HG03103 (cell line): ENCODE data around the gene ADAMTS17.

Experiments
- ATAC-seq: cut with Tn5 transposase; IDR thresholded peaks from one replicate; pipeline ENCODE4 v1.9.1; 2021; ENCODE audit warnings: low read depth; ENCODE audit not compliant: unreplicated experiment

ADAMTS17 gene

DNA sequence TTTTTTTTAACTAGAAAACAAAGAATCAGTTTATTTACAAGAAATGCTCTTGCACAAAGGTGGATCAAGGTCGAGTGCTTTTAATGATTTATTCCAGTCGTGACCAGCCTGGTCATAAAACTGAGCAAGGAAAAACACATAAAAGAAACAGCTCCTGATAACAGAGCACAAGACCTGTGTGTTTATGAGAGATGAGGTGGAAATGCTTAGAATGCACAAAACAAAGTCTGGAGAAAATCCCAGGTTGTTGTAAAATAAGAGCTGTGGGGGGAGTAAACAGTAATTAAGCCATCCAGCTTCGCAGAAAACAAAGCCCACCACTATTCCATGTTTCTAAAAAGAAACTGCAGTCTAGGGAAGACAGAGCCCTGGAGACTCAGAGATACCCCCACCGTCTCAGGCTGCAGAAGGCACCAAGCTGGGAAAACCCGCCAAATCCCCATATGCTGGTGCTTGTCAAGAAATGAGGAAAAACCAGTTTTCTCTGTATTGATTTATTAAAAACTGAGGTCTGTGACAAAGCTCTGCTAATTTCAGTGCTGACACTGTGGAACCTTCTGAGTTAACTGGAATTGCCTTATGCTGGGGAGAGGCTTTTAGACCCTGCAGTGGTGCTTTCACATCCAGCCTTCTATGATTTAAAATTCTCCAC is 139.3 kb downstream of the ADAMTS17 start:
- ATAC-seq = no peak

DNA sequence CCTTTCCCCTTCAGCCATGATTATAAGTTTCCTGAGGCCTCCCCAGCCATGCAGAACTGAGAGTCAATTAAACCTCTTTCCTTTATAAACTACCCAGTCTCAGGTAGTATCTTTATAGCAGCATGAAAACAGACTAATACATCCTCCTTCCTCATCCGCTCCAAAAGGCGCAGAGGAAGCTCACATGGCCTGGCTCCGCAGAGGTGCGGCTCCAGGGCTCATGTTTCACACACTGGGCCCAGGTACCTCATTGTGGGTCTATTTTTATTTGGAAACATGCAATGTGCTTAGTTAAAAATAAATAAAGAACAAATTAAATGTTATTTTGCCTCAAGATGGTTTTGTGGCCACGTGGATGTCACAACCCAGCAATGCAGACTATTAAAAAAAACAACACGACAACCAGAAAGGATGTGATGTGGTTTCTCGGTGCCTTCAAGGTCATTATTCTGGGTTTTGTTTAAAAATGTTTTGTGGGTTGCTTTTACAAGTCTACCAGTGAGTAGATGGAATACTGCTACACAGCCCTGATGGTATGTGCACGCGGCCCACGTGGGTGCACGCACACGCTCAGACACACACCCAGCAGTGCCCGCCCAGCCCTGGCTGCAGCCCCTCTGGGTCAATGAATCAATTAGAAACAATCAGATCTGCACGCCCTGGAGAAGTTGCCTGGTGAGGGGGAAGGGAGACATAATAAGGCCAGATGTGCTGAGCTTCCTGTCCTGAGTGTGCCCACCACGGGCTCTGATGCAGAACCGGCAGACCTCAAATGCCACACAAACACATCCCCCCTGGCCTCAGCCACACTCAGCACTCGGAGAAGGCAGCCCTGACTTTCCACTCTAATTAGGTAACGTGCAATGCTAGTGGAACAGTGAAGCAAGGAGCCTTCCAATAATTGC is 140.1 kb downstream of the ADAMTS17 start:
- no peak for ATAC-seq

DNA sequence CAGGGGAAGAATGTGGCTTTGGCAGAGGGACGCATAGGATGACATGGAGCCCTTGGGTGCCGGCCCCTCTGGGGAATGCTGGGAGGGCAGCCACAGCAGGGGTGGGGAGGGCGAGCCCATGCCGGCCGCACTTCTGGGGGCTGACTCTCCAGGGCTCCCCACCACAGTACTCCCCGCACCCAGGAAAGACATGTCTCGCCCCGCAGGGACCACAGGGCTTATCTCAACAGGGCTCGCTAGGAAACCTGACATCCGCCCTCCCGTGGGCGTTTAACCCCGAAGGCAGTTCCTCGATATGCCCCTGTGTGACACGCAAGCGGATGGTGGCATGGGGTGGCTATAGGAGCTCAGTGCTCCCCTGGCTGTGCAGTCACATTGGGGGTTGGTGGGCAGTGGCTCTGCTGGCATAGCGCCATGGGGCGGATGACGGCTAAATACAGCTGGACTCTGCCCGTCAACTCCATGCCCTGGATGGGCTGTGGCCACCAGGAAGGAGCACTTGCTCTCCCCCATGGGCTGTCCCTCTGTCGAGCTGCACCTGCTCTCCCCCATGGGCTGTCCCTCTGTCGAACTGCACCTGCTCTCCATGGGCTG is 141.4 kb downstream of the ADAMTS17 start:
- no peak for ATAC-seq

DNA sequence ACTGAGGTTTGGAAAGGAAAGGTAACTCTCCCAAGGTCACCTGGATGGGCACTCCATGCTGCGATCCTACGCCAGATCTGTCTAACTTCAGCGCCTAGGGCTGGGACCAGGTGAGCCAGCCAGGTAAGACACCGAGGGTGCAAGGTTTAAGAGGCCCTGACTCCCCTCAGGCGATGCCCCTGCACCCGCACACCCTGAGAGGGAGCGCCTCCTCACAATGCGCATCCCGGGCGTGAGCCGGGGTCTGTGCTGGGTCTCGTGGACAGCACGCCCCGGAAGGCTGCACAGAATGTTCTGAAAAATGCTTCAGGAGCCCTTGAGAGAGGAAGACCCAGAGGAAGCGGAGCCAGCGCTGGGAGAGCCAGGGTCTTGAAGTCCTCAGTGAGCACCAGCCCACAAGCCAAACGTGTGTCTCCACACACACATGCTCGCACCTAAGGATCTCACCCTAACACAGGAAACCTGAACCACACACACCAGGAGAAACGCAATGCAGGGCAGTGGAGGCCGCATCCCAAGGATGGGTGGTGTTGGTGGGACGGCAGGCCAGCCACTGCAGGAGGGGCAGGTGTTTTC is 142.0 kb downstream of the ADAMTS17 start:
- ATAC-seq = no peak

DNA sequence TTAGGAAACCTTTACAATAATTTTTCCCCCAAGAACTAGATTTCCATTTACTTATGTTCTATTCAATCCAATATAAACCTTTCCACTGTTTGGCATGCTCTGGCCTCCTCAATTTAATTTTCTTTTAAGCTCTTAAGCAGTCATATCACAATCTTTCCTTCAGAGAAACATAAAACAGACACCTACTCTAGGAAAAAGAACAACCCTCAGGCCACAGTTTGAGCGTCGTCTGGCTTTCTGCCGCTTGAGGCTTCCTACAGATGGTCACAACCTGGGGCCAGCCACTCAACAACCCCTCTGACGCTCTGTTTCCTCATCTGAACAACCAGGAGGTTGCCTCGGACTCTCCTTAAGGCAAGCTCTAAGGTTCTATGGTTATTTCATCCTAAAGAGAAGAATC is 143.3 kb downstream of the ADAMTS17 start:
- ATAC-seq = no peak

DNA sequence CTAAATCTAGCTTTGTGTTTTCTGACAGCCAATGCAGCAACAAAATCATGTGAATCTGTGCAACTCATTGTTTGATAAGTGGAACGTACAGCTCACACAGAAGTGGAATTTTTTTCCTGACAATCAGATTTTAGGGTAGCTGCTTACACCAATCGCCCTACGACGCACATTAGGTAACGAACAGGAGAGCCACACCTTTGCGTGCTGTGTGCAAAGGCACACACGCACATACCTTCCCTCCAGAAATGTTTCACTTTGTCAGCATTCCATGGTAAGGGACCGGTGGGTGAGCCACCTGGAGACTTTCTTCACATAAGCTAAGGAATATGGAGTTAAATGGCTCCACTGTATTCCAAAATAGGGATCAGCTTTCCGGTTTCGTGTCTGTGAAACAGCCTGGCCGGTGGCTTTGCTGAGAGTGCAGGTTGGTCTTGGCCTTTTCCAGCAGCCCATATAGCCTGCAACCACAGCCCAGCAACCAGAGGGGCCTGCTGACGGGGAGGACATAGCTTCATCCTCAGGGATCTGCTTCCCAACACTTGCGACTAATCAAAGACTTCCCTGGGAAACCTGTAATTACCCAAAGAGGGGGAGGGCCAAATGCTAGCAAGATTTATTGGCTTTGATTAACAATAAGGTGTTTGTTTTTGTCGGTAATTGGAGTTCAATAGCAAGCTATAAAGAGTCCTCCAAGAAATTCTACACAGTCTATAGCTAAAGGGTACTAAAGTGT is 145.3 kb downstream of the ADAMTS17 start:
- ATAC-seq = no peak

DNA sequence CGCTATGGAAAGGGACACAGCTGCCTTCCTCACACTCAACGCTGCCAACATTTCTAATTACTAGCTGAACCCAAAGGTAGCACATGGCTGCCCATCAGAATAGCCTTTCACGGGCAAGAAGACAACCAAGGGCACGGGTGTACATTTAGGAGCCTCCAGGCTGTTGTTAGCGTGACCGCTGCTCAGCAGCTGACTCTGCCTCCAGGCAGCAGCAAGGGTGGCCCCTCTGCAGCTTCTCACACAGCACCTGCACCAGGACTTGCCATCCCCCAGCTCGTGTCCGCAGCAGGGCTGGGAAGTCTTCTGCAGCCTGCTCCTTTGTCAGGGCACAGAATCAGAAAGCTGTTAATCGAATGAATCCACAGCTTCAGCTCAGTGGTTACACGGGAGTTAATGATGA is 146.8 kb downstream of the ADAMTS17 start:
- no peak for ATAC-seq

DNA sequence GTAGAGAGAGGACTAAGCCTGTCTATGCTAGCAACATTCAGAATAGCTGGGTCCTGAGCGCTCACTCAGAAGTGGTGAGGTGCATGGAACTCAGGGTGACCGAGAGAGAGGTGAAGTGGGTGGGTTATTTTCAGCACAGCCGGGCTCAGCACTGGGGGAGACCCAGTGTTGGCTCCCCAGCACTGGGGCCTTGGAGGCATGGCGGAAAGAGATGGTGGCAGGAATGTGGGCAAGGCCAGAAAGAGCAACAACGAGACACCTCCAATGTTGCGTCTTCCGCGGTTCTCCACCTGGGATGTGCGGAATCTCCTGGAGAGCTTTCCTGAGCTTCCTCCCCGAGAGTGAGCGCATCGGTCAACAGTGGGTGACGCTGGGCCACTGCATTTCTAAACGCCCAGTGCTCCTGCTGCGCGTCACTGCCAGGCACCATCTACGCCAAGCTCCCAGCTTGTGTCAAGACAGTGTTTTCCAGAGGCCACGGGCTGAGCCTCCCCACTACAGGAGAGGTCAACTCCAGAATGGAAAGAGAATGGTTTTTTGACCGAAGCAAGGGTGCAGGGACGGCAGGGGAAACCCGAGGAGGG is 148.4 kb downstream of the ADAMTS17 start:
- ATAC-seq = no peak

DNA sequence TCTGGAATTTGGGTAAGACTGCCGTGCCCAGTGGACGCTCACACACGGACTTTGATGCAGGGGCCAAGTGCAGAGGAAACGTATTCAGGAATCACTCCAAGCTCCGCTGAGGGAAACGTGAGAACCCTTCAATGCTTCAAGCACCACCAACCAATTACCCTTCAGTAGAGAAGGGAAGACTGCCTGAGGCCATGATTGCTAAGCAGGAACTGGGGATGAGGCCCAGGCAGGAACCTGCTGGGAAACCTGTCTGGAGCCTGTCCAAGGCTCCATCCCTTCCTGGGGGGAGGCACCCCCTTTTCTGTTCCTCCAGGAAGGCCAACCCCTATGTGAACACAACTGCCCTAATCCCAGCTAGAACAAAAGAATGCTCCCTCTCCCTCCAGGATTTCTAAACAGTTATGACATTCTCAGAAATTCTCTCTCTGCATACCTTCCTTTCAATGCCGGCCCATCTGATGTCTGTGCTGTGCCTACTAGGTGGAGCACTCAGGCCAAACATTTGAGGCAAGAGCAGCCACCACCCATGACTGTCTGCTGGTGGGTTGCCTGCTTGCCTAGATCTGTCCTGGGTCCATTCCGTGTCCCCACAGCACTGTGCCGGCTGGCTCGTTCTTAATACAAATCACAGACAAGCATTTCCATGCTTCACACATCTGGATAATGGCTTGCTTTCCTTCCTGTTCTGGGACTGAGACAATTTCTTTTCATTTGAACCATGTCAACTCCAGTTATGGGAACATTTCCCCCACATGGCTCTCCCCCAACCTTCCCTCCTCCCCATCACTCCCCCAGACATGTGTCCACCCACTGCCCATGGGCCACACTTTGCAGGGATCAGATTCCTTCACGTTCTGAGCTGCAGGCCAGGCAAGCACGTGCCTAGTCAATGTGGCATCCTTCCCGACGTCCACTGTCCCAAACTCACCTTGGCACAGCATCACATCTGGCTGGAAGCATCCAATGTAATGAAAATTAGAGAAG is 149.4 kb downstream of the ADAMTS17 start:
- ATAC-seq = no peak

DNA sequence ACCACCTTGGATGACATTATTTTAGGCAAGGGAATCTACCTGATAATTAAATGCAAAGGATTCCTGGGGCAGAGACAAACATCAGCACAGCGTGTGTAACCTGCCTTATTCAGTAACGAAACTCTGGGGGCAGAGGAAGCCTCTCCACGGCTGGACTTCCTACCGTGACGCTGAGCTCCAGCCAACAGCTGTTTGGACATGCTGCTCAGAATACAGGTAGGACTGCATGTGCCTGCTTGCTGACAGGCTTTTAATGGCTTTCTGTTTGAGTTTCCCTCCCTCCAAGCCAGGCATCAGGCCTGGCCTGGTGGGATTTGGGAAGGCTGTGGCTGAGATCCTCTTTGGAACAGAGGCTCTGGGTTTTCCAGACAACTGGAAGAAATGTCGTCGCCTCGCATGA is 150.6 kb downstream of the ADAMTS17 start:
- ATAC-seq = no peak

DNA sequence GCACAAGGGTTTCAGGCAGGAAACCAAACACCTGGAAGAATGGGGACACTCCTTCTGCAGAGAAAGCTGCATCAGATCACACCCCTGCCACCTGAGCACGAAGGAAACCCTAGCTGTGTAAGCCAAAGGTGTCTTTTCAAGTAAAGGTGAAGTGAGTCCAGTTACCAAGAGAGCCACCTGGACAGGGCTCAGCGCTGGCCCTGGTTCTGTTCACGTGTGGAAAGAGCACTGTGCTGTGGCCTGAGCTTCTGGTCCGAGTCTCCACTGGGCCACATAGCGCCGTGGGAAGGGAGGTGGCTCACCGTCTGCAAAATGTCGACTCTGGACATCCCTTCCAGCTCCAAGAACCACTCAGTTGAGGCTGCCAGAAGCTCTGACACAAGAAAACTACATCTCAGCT is 151.1 kb downstream of the ADAMTS17 start:
- ATAC-seq = no peak

DNA sequence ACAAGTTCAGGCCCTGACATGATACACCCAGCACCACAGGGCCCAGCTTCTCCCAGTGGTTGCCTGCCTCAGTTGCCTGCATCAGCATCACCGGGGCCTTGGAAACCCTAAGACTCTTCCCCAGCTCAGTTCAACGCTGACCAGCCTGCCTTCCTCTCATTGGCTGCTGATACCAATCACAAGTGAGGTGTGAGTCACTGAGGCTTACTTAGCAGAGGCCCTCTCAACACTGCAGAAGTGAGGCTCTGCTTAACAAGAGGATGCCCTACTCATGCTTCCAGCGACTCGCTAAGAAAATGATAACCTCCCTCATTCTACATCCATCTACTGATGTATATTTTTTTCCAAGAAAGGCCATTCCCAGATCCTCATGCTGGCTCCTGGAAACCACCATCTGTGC is 151.9 kb downstream of the ADAMTS17 start:
- no peak for ATAC-seq

DNA sequence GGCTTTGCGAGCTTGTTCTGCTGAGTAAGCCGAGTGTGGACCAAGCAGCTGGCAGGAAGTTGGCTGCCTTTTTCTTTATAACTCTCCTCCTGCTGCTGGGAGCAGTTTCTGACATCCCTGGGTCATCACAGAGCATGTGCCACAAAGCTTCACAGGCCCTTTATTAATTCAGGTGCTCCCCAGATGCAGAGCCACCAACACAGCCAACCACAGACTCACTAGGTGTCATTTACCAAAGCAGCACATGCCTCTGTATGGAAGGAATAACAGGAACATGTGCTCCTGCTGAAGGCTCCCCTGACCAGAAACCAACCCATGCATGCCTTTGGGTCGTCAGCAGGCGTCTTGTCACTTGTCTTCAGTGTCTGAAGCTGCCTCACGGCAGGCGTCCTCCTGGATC is 152.5 kb downstream of the ADAMTS17 start:
- ATAC-seq = no peak

DNA sequence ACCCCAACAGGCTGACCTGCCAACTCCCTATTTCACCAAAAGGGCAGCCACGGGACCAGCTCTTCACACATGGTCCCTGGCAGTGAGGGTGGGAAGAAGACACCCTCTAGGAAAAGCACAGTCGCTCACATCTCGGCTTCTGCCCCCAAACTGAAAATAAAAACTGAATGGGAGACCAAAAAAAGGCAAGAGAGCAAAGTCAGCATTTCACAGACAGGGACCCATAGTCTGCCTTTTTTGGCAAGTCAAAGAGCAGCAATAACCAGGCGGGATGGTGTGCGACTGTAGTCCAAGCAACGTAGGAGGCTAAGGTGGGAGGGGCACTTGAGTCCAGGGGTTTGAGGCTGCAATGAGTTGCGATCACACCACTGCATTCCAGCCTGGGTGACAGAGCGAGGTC is 154.1 kb downstream of the ADAMTS17 start:
- no peak for ATAC-seq

DNA sequence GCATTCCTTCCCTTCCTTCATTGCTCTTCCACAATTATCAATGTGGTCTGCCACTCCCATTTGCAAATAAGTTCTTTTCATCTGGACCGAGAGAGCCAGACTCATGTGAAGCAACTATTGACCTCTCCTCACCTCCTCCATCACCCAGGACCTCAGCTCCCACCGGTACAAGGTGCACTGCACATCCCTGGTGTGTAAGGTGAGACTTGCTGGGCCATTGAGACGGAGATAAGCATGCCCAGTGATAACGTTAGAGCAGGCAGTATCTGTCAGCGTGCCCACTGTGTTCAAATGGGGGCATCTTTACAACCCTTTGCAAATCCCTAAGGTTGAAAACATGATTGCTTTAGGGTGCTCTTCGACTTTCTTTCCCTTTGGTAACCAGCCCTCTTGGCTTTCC is 154.8 kb downstream of the ADAMTS17 start:
- no peak for ATAC-seq

DNA sequence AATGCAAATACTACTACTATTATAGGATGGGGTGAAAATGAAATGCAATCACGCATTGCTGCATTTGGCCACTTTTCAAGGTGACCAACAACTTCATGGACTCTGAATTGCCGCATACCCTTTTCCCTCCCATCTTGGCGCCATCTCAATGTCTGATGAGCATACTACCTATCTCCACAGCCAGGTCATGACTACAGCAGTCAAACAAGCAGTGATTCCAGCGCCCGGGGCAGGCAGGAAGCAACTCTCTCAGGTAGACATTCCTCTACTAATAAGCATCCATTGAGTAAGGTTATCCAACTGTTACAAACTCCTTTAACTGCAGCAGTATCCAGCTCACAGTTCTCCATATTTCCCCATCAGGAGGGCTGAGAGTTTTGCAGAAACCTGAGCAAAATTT is 155.4 kb downstream of the ADAMTS17 start:
- no peak for ATAC-seq

DNA sequence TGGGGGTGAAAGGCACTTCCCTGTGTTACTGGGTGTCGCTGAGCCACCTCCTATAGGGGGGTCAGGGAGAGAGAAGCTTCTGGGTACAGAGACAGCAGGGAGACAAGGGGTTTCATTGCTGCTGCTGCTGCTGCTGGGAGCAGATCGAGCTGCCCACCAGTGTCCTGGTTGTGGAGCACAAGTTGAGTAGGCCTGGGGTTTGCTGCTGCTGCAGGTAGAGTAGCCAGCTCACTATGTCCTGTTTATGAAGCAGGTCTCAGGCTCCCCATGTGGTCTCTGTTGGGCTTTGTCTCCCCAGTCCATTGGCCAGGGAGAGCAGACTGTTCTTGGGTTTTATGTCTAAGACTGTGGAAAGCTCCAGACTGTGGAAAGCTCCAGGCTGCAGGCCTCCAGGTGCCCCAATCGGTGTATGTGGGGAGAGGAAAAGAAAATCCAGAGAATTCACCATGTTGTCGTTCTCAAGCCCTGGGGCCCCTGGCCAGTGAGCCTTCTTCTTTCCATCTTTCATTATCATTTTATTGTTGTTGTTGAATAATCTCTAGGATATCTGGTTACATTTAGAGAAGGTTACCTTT is 157.8 kb downstream of the ADAMTS17 start:
- no peak for ATAC-seq

DNA sequence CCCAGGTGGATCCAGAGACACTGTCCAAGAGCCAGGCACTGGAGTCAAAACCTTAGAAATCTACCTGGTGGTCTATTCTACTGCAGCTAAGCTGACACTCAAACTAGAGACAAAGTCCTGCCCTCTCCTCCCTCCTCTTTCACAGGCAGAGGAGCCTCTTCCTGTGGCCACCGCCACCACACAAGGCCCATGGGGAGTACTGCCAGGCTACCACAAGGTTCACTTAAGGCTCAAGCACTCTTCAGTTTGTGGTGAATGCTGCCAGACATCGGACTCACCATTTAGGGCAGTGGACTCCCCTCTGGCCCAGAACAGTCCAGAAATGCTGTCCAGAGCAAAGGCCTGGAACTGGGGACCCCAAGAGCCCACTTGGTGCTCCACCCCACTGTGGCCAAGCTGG is 160.9 kb downstream of the ADAMTS17 start:
- ATAC-seq = no peak
